Measurements from ENCODE around the gene SNX1.

SNX1 gene

DNA sequence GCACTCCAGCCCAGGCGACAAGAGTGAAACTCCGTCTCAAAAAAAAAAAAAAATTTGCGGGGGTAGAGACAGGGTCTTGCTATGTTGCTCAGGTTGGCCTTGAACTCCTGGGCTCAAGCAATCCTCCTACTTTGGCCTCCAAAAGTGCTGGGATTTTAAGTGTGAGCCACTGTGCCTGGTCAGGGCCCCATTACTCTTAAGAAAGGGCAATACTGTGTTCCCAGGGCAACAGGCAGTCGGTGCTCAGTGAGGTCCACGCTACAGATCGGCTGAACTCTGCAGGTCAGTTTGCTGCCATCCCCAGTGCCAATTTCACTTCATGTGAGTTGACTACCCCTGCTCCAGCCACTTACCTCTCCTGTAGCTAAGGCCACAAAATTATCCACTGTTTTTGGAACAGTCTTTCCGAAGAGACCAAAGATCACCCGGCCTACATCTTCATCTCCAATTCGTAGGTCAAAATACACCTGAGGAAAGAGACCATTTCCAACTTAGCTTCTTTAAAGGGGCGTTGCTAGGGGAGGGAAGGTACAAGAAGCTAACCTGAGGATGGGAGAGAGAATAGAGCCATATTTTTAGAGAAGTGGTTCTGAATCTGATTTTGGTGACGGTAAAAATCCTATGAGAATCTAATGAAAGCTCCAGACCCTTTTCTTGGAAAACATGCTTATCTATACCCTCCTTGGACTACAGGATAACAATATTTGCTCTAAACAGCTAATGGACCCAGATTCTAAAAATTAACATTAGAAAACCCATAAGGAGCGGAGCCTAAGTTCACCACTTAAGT, 66.1 kb downstream of the SNX1 start:
- DNase-seq = no peak

GRCh38 chr15:64162478-64162868, 66.7 kb downstream of the SNX1 start:
- DNase-seq = peak in 3 of 58 donors; percentile 58 to 68 (median 66)

DNA sequence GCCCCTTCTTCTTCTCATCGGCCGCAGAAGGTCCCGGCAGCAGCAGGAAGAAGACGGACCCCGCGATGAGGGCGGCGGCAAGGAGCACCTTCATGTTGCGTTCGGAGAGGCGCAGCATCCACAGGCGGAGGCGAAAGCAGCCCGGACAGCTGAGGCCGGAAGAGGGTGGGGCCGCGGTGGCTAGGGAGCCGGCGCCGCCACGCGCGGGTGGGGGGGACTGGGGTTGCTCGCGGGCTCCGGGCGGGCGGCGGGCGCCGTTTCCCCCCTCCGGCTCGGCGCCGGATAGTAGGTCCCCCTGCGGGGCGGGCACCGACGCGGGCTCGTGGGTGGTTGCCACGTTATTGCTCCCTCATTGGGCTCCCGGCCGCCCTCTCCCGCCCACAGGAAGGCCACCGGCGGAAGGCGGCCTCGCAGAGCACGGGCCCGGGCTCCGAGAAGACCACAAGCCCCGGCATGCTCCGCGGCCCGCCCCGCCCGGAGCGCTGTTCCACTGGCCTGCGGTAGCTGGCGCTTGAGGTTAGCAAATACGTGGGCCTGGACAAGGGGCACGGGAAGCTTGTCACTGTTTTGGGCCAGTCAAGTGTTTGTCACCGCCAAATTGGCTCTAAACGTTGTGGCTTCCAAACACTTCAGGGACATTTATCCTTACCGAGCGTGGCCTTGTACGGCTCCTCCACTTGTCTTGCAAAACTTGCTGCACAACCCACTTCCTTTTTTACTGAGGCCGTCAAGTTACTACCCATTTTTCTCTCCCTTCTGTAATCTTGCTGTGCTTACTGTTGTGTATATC, 67.3 kb downstream of the SNX1 start, which contains the start of gene PPIB:
PPIB (minus strand) TSS at position 154 of the 790 bp plus-strand sequence; CDS start at position 118, 36 bp downstream.
- peak; percentile 84 to 99 (median 98) for DNase-seq

DNA sequence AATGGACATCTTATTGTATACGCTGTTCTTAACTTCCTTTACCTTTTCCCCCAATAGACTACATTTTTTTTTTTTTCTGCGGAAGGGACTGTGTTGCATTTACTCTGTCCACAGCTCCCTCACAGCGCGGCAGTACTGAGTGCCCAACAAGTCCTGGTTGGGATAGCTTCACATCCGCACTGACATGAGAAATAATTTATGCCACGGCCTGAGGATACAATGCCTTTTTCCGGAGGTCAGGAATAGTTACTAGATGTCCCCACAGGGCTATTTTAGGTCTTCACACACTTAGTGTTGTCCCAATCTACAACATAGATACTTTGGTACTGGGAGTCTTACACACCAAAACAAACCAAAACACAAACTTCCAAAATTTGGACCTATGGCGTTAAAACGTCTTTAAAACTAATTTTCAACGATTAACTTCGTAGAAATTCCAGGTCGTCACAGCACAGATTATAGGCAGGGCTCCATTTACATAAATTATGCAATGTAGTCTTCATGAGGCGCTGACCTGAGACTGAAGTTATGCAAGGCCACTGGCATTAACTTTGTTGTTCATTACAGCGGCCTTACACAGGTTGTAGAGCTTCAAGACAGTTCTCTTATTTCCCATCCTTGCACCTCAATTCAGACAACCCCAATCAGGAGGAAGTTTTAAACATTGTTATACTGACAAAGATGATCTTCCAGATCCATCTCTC, 68.0 kb downstream of the SNX1 start:
- peak in 4 of 58 donors; percentile 41 to 58 (median 46) for DNase-seq

GRCh38 chr15:64164436-64164835, 68.7 kb downstream of the SNX1 start:
- DNase-seq = no peak

- DNase-seq = no peak
These were observed 70.5 kb downstream of the SNX1 start for GRCh38 chr15:64166102-64166890.

GRCh38 chr15:64180235-64180824, 84.5 kb downstream of the SNX1 start:
- peak in 36 of 58 donors; percentile 5 to 72 (median 41) for DNase-seq

- no peak for DNase-seq
These were observed 87.1 kb downstream of the SNX1 start for GRCh38 chr15:64182859-64183370.

GRCh38 chr15:64185146-64185911, 89.5 kb downstream of the SNX1 start:
- DNase-seq = no peak

- no peak for DNase-seq
These were observed 91.8 kb downstream of the SNX1 start for GRCh38 chr15:64187396-64188191.

Data from anterior cingulate cortex (tissue), 58 donors.